Measurements from ENCODE around the gene ATAD1.

Gene ATAD1

DNA sequence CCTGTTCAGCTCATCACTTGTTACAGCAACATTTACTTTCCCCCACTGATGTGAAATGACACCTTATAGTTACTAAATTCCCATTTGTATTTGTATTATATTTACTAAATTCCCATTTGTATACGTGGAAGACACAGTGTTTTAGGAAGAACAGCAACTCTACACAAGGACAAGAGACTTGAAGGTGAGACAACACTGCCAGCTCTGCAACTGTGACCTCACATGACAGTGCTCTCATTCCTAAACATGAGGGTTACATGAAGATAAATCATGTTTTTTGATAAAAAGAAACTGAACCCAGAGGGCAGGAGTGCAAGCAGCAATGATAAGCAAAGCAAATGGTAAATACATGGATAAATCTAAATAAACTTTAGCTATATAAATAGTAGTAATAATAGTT, 60.3 kb downstream of the ATAD1 start:
- Histone ChIP-seq H3K4me3 (ENCODE audit: low read length, poor library complexity, severe bottlenecking) (no peak overlapping the region), H3K4me1 (ENCODE audit: insufficient read depth, low read length, poor library complexity, severe bottlenecking) (peaks cover 13% of the 10 kb centered on the region), H3K36me3 (ENCODE audit: insufficient read depth, low read length) (peaks cover 38% of the 10 kb centered on the region), H4K20me1 (ENCODE audit: insufficient read depth, low read length, poor library complexity, severe bottlenecking) (no peaks in the 10 kb centered on the region), H3K79me2 (ENCODE audit: insufficient read depth, low read length) (no peaks in the 10 kb centered on the region), H3K9me3 (ENCODE audit: insufficient read depth, low read depth, low read length) (no peaks in the 10 kb centered on the region), H2AFZ (ENCODE audit: low read length) (no peak overlapping the region), H3F3A (ENCODE audit: low read depth) (no peaks in the 10 kb centered on the region), H3K9me2 (replicated peaks; ENCODE audit: low read depth, low read length) (no peaks in the 10 kb centered on the region), H3K27me3 (ENCODE audit: insufficient read depth, low read length, poor library complexity, severe bottlenecking) (no peaks in the 10 kb centered on the region), H3K4me2 (ENCODE audit: low read depth, low read length, poor library complexity, severe bottlenecking) (no peak overlapping the region), H3K9ac (ENCODE audit: low read depth, low read length, poor library complexity, severe bottlenecking) (no peak overlapping the region)
- no peak for TF ChIP-seq EZH2phosphoT487 (IDR thresholded peaks at IDR 0.05; ENCODE audit: borderline replicate concordance)
- TF ChIP-seq CTCF (conservative IDR thresholded peaks at IDR 0.05; ENCODE audit: low read length), result no peak

DNA sequence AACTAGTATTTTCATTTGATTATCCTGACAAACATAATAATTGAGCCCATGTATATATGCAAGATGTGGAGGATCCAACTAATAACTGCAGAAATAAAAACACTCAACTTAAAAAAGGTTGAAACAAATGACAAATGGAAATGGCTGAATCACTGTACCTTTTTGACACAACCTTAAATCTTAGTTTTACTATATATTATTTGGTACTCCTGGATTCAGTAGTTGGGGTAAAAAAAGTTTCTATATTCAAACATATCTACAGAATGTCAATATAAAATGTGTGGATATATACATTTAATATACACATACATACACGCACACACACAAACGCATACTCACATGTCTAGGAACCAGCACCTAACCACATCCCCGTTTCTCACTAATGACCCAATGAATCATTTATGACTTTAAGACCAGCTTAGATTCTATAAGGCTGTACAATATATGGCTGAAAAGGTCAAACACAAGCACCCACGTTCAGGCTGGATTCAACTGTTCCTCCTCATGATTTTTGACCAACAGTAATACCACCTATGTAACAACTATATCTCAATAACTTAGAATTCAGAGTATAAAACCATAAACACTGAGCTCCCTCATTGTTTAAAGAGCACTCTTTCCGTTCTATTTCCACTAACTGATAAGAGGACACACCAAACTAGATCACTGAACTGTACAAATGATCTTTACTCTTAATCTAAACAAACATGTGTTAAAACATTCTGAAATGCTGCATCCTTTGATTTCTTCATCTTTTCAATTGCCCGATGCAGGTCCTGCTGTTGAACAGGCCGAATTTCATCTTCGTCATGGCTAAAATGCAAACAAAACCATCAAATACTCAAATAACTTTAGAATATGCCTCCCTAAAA, 63.8 kb downstream of the ATAD1 start:
- H3F3A ChIP-seq (ENCODE audit: low read depth), result peaks cover 5% of the 10 kb centered on the region; the same call in 1 of the 2 replicates
- no peaks in the 10 kb centered on the region for H3K27me3 ChIP-seq (ENCODE audit: insufficient read depth, low read length, poor library complexity, severe bottlenecking)
- H3K4me3 ChIP-seq (ENCODE audit: low read length, poor library complexity, severe bottlenecking), result no peak overlapping the region
- no peaks in the 10 kb centered on the region for H3K79me2 ChIP-seq (ENCODE audit: insufficient read depth, low read length)
- no peaks in the 10 kb centered on the region for H4K20me1 ChIP-seq (ENCODE audit: insufficient read depth, low read length, poor library complexity, severe bottlenecking)
- peaks cover 40% of the 10 kb centered on the region for H3K36me3 ChIP-seq (ENCODE audit: insufficient read depth, low read length)
- H3K9ac ChIP-seq (ENCODE audit: low read depth, low read length, poor library complexity, severe bottlenecking), result no peak overlapping the region
- TF ChIP-seq EZH2phosphoT487 (IDR thresholded peaks at IDR 0.05; ENCODE audit: borderline replicate concordance), result no peak
- H3K4me2 ChIP-seq (ENCODE audit: low read depth, low read length, poor library complexity, severe bottlenecking), result no peak overlapping the region
- peaks cover 17% of the 10 kb centered on the region for H3K4me1 ChIP-seq (ENCODE audit: insufficient read depth, low read length, poor library complexity, severe bottlenecking)
- H3K9me3 ChIP-seq (ENCODE audit: insufficient read depth, low read depth, low read length), result no peaks in the 10 kb centered on the region
- no peak overlapping the region for H2AFZ ChIP-seq (ENCODE audit: low read length)
- no peaks in the 10 kb centered on the region for H3K9me2 ChIP-seq (replicated peaks; ENCODE audit: low read depth, low read length)

DNA sequence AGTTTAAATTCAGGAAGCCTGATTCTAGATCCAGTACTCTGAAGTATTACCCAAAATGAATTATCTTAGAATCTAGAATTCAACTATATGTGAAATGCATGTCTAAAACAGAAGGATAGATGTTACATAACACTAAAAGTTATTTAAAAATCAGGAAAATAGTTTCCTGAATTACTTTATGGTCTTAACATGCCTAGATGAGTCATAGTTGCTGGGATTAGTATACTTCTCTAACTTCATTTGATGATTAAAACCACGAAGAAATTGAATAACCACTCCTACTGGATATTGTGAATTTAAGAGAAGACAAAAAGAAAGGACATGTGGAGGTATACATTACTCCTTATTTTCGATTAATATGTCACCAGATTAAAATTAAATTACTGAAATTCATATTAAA, 65.5 kb downstream of the ATAD1 start:
- Histone ChIP-seq H3K9me3 (ENCODE audit: insufficient read depth, low read depth, low read length) (no peaks in the 10 kb centered on the region), H3K9me2 (replicated peaks; ENCODE audit: low read depth, low read length) (no peaks in the 10 kb centered on the region), H3F3A (ENCODE audit: low read depth) (peaks cover 5% of the 10 kb centered on the region; the same call in 1 of the 2 replicates), H2AFZ (ENCODE audit: low read length) (no peak overlapping the region), H3K4me2 (ENCODE audit: low read depth, low read length, poor library complexity, severe bottlenecking) (no peak overlapping the region), H3K27me3 (ENCODE audit: insufficient read depth, low read length, poor library complexity, severe bottlenecking) (no peaks in the 10 kb centered on the region), H3K4me1 (ENCODE audit: insufficient read depth, low read length, poor library complexity, severe bottlenecking) (peaks cover 17% of the 10 kb centered on the region), H3K4me3 (ENCODE audit: low read length, poor library complexity, severe bottlenecking) (no peak overlapping the region), H3K9ac (ENCODE audit: low read depth, low read length, poor library complexity, severe bottlenecking) (no peak overlapping the region), H3K36me3 (ENCODE audit: insufficient read depth, low read length) (peaks cover 35% of the 10 kb centered on the region), H4K20me1 (ENCODE audit: insufficient read depth, low read length, poor library complexity, severe bottlenecking) (no peaks in the 10 kb centered on the region), H3K79me2 (ENCODE audit: insufficient read depth, low read length) (no peaks in the 10 kb centered on the region)
- TF ChIP-seq CTCF (conservative IDR thresholded peaks at IDR 0.05; ENCODE audit: low read length), result no peak
- TF ChIP-seq EZH2phosphoT487 (IDR thresholded peaks at IDR 0.05; ENCODE audit: borderline replicate concordance), result no peak
